ENCODE data around the gene TMEM163.

Gene TMEM163

DNA sequence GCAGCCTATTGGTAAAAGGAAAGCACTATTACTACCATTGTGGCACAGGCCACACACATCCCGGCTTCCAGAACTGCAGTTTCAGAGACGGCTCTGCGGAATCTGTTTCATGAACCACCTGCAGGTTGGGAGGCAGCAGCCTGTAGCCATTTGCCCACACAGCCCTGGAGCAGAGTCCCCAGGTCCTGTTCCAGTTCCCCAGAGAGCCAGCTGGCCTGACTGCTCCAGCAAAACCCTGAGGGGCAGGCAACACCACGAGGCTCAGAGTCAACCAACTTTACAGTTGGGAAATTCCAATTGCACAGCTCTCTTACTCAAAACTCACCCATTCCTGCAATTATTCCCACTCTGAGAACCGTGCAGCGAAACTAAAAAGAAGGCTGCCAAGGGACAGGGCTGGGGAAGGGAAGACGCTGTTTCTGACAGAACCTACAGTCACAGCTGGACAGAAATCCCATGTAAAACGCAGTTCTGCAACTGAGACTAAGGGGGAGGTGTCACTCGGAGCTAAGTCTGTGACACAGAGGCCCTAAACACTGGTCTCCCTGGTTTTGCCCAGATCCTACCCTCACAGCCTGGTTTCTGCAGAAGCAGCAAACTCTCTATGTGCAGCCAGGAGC lies 219.4 kb downstream of the TMEM163 start:
- TF ChIP-seq, protein P1, sequence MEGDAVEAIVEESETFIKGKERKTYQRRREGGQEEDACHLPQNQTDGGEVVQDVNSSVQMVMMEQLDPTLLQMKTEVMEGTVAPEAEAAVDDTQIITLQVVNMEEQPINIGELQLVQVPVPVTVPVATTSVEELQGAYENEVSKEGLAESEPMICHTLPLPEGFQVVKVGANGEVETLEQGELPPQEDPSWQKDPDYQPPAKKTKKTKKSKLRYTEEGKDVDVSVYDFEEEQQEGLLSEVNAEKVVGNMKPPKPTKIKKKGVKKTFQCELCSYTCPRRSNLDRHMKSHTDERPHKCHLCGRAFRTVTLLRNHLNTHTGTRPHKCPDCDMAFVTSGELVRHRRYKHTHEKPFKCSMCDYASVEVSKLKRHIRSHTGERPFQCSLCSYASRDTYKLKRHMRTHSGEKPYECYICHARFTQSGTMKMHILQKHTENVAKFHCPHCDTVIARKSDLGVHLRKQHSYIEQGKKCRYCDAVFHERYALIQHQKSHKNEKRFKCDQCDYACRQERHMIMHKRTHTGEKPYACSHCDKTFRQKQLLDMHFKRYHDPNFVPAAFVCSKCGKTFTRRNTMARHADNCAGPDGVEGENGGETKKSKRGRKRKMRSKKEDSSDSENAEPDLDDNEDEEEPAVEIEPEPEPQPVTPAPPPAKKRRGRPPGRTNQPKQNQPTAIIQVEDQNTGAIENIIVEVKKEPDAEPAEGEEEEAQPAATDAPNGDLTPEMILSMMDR (IDR thresholded peaks at IDR 0.05; ENCODE audit: low read depth, low read length, poor library complexity, severe bottlenecking) = no peak
- no peak for TF ChIP-seq EZH2phosphoT487 (IDR thresholded peaks at IDR 0.05; ENCODE audit: borderline replicate concordance, low read length)
- no peaks in the 10 kb centered on the region for H3K36me3 ChIP-seq (ENCODE audit: control insufficient read depth, low read length)
- no peaks in the 10 kb centered on the region for H4K20me1 ChIP-seq (ENCODE audit: control insufficient read depth, insufficient read depth, low read depth, low read length)
- no peak overlapping the region for H3K4me2 ChIP-seq (ENCODE audit: low read length)
- H3K27ac ChIP-seq (ENCODE audit: low read depth, low read length) = no peak overlapping the region
- H3K79me2 ChIP-seq (ENCODE audit: control insufficient read depth, low read length) = no peaks in the 10 kb centered on the region
- no peak overlapping the region for H3K4me3 ChIP-seq (ENCODE audit: low read length)
- no peaks in the 10 kb centered on the region for H3K4me1 ChIP-seq (ENCODE audit: control insufficient read depth, low read length)
- no peaks in the 10 kb centered on the region for H3F3A ChIP-seq (ENCODE audit: control insufficient read depth, insufficient read depth)
- no peaks in the 10 kb centered on the region for H3K9me2 ChIP-seq (replicated peaks; ENCODE audit: control insufficient read depth, low read length)
- H3K9me3 ChIP-seq (ENCODE audit: control insufficient read depth, insufficient read depth, low read length) = no peaks in the 10 kb centered on the region
- no peaks in the 10 kb centered on the region for H3K27me3 ChIP-seq (ENCODE audit: control insufficient read depth, low read length)

DNA sequence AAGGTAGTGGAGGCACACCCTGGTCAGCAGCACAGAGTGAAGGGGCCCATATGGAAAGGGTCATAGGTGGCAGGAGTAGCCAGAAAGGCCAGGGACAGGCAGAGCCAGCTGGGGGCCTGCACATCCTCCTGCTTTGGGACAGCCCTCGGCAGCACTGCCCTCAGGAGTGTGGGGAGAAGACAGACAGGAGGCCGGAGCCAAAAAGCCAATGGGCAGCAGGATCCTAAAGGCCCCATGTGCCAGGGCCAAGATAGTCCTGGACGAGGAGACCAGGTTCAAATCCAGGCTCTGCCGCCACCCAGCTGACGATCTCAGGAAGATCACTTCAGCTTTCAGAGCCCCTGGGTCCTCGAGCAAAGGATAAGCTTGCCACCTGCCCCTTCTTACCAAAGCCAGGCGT lies 220.1 kb downstream of the TMEM163 start:
- H3K9me3 ChIP-seq (ENCODE audit: control insufficient read depth, insufficient read depth, low read length) = no peaks in the 10 kb centered on the region
- TF ChIP-seq EZH2phosphoT487 (IDR thresholded peaks at IDR 0.05; ENCODE audit: borderline replicate concordance, low read length) = no peak
- TF ChIP-seq, protein P1 (IDR thresholded peaks at IDR 0.05; ENCODE audit: low read depth, low read length, poor library complexity, severe bottlenecking) = no peak
- no peaks in the 10 kb centered on the region for H3K27me3 ChIP-seq (ENCODE audit: control insufficient read depth, low read length)
- H3K79me2 ChIP-seq (ENCODE audit: control insufficient read depth, low read length) = no peaks in the 10 kb centered on the region
- H4K20me1 ChIP-seq (ENCODE audit: control insufficient read depth, insufficient read depth, low read depth, low read length) = no peaks in the 10 kb centered on the region
- no peak overlapping the region for H3K4me2 ChIP-seq (ENCODE audit: low read length)
- H3K4me3 ChIP-seq (ENCODE audit: low read length) = no peak overlapping the region
- peaks cover 5% of the 10 kb centered on the region for H3K4me1 ChIP-seq (ENCODE audit: control insufficient read depth, low read length)
- H3K36me3 ChIP-seq (ENCODE audit: control insufficient read depth, low read length) = no peaks in the 10 kb centered on the region
- no peaks in the 10 kb centered on the region for H3K9me2 ChIP-seq (replicated peaks; ENCODE audit: control insufficient read depth, low read length)
- H3F3A ChIP-seq (ENCODE audit: control insufficient read depth, insufficient read depth) = no peaks in the 10 kb centered on the region
- H3K27ac ChIP-seq (ENCODE audit: low read depth, low read length) = no peak overlapping the region

DNA sequence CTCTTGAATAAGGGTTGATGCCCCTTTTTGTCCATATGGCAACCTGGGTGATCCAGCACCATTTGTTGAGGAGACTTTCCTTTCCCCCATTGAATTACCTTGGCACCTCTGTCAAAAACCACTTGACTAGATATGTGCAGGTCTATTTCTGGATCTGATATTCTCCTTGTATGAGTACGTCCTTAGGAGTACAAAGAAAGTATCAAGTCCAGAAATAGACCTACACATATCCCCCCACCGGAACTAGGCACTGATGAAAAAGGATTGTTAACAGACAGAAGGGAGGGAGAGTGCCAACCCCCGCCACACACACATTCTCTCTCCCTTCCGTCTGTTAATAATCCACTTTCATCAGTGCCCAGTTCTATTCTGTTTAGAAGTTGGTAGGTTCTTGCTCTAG lies 225.0 kb downstream of the TMEM163 start:
- Histone ChIP-seq H3K36me3 (ENCODE audit: control insufficient read depth, low read length) (no peaks in the 10 kb centered on the region), H4K20me1 (ENCODE audit: control insufficient read depth, insufficient read depth, low read depth, low read length) (no peaks in the 10 kb centered on the region), H3K4me2 (ENCODE audit: low read length) (no peak overlapping the region), H3K9me3 (ENCODE audit: control insufficient read depth, insufficient read depth, low read length) (no peaks in the 10 kb centered on the region), H3K4me3 (ENCODE audit: low read length) (no peak overlapping the region), H3K4me1 (ENCODE audit: control insufficient read depth, low read length) (peaks cover 6% of the 10 kb centered on the region), H3F3A (ENCODE audit: control insufficient read depth, insufficient read depth) (no peaks in the 10 kb centered on the region), H3K79me2 (ENCODE audit: control insufficient read depth, low read length) (no peaks in the 10 kb centered on the region), H3K27me3 (ENCODE audit: control insufficient read depth, low read length) (0 out of 2 replicates have a peak, but pooled peaks cover 3% of the 10 kb centered on the region), H3K27ac (ENCODE audit: low read depth, low read length) (no peak overlapping the region), H3K9me2 (replicated peaks; ENCODE audit: control insufficient read depth, low read length) (no peaks in the 10 kb centered on the region)
- no peak for TF ChIP-seq EZH2phosphoT487 (IDR thresholded peaks at IDR 0.05; ENCODE audit: borderline replicate concordance, low read length)
- TF ChIP-seq, protein P1 (IDR thresholded peaks at IDR 0.05; ENCODE audit: low read depth, low read length, poor library complexity, severe bottlenecking) = no peak

All from DOHH2 (cell line).